ENCODE results near the gene HSPBAP1. TPM values are rescaled to one million over a fixed set of nuclear protein-coding genes. Genes with fewer than 3 reads are reported as not detected.

Gene HSPBAP1
- total and polyA plus RNA-seq, 2 of the 4 experiments (the other 2 are of a cell fraction): 2.6 to 4.8 TPM

GRCh38 chr3:122802323-122802722 is 8.7 kb upstream of the HSPBAP1 start:
- H2AFZ ChIP-seq (replicated peaks; ENCODE audit: low read length, poor library complexity): no peak overlapping the region
- in situ Hi-C loops (cut with MboI; ENCODE audit: low sequenced_read_pairs): no loop called here
- H2AK5ac ChIP-seq (ENCODE audit: low read depth, low read length): no peak overlapping the region
- H4K8ac ChIP-seq (ENCODE audit: low read depth in 2 of 2, low read length in 2 of 2): no peak overlapping the region
- CTCF ChIA-PET: no interaction called here
- no peaks in the 10 kb centered on the region for H3K9me3 ChIP-seq (ENCODE audit: control insufficient read depth, insufficient read depth, low read length)
- whole genome bisulfite sequencing, 2 experiments (ENCODE audit: extremely low coverage in 2 of 2, insufficient read length in 1 of 2): no CpG with 5 or more reads among the region's 1 CpG
- POLR2A ChIA-PET (ENCODE audit: unreplicated experiment): no interaction called here
- DNase-seq: no peak
- BruUV-seq (replicated peaks): no TSS peak
- no peak for ATAC-seq (ENCODE audit: low read depth)
- no peaks in the 10 kb centered on the region for H3K36me3 ChIP-seq (ENCODE audit: control insufficient read depth, insufficient read depth, low read length)
- H3K4me3 ChIP-seq (ENCODE audit: insufficient read depth, low read depth, low read length): no peak overlapping the region
- dilution Hi-C loops (cut with HindIII; ENCODE audit: low sequenced_read_pairs, unreplicated experiment): no loop called here
- intact Hi-C loops (cut with micrococcal nuclease): no loop called here
- no peak overlapping the region for H2AK9ac ChIP-seq (replicated peaks; ENCODE audit: low read depth, low read length, poor library complexity)
- H3K79me1 ChIP-seq (ENCODE audit: low read depth in 1 of 2, low read length in 2 of 2): peaks cover 9 to 12% of the 10 kb centered on the region in 2 experiments
- H3K9ac ChIP-seq (ENCODE audit: low read depth, low read length): no peak overlapping the region
- no peak overlapping the region for H2BK5ac ChIP-seq (ENCODE audit: low read depth, low read length, poor library complexity, severe bottlenecking)
- H3K27me3 ChIP-seq (ENCODE audit: control insufficient read depth, insufficient read depth, low read length): no peaks in the 10 kb centered on the region
- H3K9me1 ChIP-seq (ENCODE audit: insufficient read depth, low read length): no peaks in the 10 kb centered on the region
- no peak overlapping the region for H3K23ac ChIP-seq (ENCODE audit: low read depth, low read length)
- no peak overlapping the region for H3K27ac ChIP-seq (ENCODE audit: insufficient read depth, low read length)
- no peaks in the 10 kb centered on the region for H3K4me1 ChIP-seq (ENCODE audit: control insufficient read depth, insufficient read depth, low read length)
- no peak overlapping the region for H2BK15ac ChIP-seq (ENCODE audit: low read depth, low read length)
- H2BK20ac ChIP-seq (ENCODE audit: low read depth, low read length): no peak overlapping the region
- no peak overlapping the region for H2BK120ac ChIP-seq (ENCODE audit: low read depth, low read length)
- H3K14ac ChIP-seq (replicated peaks; ENCODE audit: low read depth, low read length): no peak overlapping the region
- no peaks in the 10 kb centered on the region; the same call in 1 of the 2 replicates for H4K20me1 ChIP-seq (ENCODE audit: insufficient read depth, low read length)
- TF ChIP-seq CHD1 (IDR thresholded peaks at IDR 0.05; ENCODE audit: low read depth, low read length): no peak
- TF ChIP-seq NFE2L2 (IDR thresholded peaks at IDR 0.05; ENCODE audit: low read depth, low read length): no peak
- TF ChIP-seq CEBPB (IDR thresholded peaks at IDR 0.05; ENCODE audit: low read depth, low read length): no peak
- TF ChIP-seq CTCF (conservative IDR thresholded peaks at IDR 0.05; ENCODE audit: low read depth, low read length): no peak
- no peak for TF ChIP-seq SMC3 (IDR thresholded peaks at IDR 0.05; ENCODE audit: low read depth, low read length)
- TF ChIP-seq RAD21 (IDR thresholded peaks at IDR 0.05; ENCODE audit: low read length): no peak
- no peak for TF ChIP-seq MXI1 (IDR thresholded peaks at IDR 0.05; ENCODE audit: borderline replicate concordance, low read depth, low read length)
- TF ChIP-seq, protein P1, sequence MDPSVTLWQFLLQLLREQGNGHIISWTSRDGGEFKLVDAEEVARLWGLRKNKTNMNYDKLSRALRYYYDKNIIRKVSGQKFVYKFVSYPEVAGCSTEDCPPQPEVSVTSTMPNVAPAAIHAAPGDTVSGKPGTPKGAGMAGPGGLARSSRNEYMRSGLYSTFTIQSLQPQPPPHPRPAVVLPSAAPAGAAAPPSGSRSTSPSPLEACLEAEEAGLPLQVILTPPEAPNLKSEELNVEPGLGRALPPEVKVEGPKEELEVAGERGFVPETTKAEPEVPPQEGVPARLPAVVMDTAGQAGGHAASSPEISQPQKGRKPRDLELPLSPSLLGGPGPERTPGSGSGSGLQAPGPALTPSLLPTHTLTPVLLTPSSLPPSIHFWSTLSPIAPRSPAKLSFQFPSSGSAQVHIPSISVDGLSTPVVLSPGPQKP (IDR thresholded peaks at IDR 0.05; ENCODE audit: borderline replicate concordance, low read depth, low read length): no peak
- no peak for TF ChIP-seq BHLHE40 (IDR thresholded peaks at IDR 0.05; ENCODE audit: low read depth, low read length)
- TF ChIP-seq USF2 (IDR thresholded peaks at IDR 0.05; ENCODE audit: low read depth, low read length): no peak
- no peak for TF ChIP-seq MAFK (IDR thresholded peaks at IDR 0.05; ENCODE audit: low read depth, low read length)
- no peak for TF ChIP-seq MAZ (IDR thresholded peaks at IDR 0.05; ENCODE audit: borderline replicate concordance, low read depth, low read length)
- no peak for TF ChIP-seq POLR2A (IDR thresholded peaks at IDR 0.05; ENCODE audit: low read depth, low read length)
- TF ChIP-seq FOS (IDR thresholded peaks at IDR 0.05; ENCODE audit: low read depth, low read length): no peak
- TF ChIP-seq RCOR1 (IDR thresholded peaks at IDR 0.05; ENCODE audit: insufficient replicate concordance, low read length): no peak
- TF ChIP-seq RFX5 (IDR thresholded peaks at IDR 0.05; ENCODE audit: low read depth, low read length): no peak
- no peak overlapping the region for H3K18ac ChIP-seq (ENCODE audit: low read depth, low read length)
- H3K4me2 ChIP-seq (ENCODE audit: low read depth, low read length): no peak overlapping the region
- H4K5ac ChIP-seq (ENCODE audit: low read depth, low read length): no peak overlapping the region
- no peak overlapping the region for H4K91ac ChIP-seq (ENCODE audit: insufficient read depth, low read depth, low read length)
- no peak overlapping the region for H3K4ac ChIP-seq (ENCODE audit: low read depth, low read length)
- no peak overlapping the region for H3K56ac ChIP-seq (ENCODE audit: extremely low read depth, insufficient read depth, low read length)
